Measurements from ENCODE around the gene MAPK11.

MAPK11 gene

DNA sequence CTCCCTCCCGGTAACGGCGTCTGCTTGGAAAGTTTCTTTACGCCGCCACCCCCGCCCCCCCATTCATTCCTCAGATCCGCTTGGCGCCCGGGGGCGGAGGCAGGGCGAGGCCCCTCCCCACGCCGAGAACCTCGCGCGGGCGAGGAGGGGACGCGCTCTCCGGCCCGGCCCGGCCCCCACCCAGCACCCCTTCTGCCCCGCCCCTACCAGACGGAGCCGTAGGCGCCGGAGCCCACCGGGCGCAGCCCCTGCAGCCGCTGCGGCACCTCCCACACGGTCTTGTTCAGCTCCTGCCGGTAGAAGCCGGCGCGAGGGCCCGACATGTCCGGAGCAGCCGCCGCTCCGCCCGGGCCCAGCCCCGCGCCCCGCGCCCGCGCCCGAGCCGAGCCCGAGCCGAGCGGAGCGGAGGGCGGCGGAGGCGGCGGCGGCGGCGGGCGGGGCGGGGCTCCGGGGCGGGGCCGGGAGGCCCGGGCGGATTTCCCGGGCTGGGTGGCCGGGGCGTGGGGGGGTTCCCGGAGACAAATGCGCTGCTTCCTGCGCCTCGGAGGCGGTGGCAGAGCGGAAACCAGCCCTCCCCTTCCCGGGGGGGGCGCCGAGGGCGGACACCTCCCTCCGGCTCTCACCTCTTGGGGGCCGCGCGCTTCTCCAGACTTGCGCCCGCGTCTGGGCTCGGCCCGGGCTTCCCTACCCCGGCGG, at the start of gene MAPK11:
MAPK11 (minus strand) TSS at position 411 of the 696 bp plus-strand sequence; CDS start at position 323, 88 bp downstream.
- peak; percentile 75 for DNase-seq

GRCh38 chr22:50319503-50319951, 49.3 kb upstream of the MAPK11 start:
- no peak for DNase-seq

DNA sequence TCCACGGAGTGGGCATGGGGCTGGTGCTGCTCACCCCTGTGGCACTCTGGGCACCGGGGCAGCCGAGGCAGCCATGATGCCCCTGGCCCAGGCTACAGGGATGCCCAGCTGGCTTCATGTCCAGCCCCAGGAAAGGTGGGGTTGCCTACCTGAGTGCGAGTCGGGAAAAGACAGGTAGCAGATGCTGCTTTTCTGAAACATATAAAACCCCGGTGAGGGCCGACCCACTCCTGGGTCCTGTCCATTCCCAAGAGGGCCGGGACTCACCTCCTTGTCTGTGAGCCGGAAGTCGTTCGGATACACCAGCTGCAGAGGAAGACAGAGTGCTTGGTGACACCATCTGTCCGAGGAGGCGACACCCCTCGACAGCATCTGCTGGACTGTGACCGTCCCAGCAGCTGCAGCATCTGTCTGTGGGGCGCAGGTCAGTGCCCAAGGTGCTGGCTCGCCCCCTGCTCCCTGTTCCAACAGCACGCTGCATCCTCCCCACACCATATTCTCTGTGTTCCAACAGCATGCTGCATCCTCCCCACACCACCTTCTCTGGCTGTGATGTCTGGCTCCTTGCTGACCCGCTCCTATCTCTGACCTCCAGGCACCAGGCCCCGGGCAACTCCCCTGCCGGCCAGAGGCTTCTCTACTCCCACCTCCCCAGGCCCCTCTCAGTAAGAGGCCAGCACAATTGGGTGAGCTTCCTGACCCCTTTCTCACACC, 48.7 kb upstream of the MAPK11 start:
- no peak for DNase-seq

DNA sequence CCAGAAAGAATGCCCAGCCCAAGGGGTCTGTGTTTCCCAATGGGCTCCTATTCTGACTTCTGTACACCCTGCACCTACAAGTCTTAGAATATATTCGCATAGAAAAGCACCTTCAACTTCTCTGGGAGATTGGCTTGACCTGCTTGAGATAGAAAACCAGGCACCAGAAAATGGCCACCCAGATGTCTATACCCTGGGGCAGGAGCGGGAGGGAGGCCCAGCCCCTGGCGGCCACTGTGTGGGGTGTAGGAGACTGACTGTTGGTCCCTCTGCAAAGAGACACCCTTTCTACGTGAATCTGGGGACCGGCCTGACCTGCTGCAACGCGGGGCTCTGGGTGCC, 48.1 kb upstream of the MAPK11 start:
- no peak for DNase-seq

GRCh38 chr22:50317674-50318073, 47.5 kb upstream of the MAPK11 start:
- no peak for DNase-seq

- DNase-seq: no peak
These were observed 47.0 kb upstream of the MAPK11 start for GRCh38 chr22:50317178-50317577.

- DNase-seq: no peak
These were observed 46.2 kb upstream of the MAPK11 start for GRCh38 chr22:50316114-50317065.

GRCh38 chr22:50315289-50316113, 45.3 kb upstream of the MAPK11 start:
- no peak for DNase-seq

GRCh38 chr22:50314455-50315288, 44.5 kb upstream of the MAPK11 start:
- DNase-seq: peak; percentile 75

DNA sequence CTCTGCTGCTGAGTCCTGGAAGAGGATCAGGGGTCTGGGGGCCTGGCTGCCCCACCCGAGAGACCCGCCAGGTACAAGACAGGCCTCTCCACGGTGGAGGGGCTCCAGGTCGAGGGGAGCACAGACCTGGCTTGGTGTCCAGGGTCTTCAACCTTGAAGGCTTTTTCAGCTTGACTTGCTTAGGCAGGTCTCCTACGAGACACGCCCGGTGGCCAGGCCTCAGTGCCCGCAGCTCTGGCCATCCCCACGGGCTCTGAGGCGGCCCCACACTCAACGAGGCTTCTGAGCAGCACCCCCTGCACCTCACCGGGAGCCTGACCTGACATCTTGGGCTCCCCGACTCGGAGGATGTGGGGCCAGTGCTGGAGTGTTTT, 43.9 kb upstream of the MAPK11 start:
- DNase-seq: no peak

- DNase-seq: no peak
These were observed 43.4 kb upstream of the MAPK11 start for GRCh38 chr22:50313600-50313999.

DNA sequence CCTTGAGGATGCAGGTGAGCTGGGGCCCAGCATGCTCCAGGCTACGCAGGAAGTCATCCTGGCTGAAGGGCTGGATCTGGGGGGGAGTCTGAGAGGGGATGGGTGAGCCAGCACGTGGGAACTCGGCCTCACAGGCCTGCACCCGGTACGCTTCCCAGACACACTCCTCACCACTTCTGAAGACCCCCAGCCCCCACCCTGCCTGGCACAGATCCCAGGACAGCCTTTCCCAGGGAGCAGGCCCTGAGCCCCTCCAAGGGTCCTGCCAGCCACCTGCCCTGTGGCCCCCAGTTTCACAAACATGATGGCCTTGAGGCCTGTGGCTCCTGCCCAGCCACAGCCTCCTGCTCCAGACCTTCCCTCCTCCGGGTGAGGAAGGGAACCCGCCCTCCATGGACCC, 42.8 kb upstream of the MAPK11 start:
- DNase-seq: no peak

DNA sequence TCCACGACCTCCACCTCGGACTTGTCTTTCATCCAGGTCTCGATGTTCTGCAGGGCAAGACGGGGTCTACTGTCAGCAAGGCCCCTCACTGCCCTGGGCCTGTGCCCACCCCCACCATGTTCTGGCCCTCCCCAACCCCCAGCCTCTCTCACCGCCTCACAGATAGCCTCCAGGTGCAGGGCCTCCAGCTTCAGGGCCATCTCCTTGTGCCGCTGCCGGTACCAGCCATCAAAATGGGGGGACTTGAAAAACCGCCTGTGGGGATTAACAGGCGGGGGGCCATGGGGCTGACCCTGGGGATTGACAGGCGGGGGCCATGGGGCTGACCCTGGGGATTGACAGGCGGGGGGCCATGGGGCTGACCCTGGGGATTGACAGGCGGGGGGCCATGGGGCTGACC, 42.2 kb upstream of the MAPK11 start:
- no peak for DNase-seq

- DNase-seq: no peak
These were observed 41.6 kb upstream of the MAPK11 start for GRCh38 chr22:50311606-50312351.

DNA sequence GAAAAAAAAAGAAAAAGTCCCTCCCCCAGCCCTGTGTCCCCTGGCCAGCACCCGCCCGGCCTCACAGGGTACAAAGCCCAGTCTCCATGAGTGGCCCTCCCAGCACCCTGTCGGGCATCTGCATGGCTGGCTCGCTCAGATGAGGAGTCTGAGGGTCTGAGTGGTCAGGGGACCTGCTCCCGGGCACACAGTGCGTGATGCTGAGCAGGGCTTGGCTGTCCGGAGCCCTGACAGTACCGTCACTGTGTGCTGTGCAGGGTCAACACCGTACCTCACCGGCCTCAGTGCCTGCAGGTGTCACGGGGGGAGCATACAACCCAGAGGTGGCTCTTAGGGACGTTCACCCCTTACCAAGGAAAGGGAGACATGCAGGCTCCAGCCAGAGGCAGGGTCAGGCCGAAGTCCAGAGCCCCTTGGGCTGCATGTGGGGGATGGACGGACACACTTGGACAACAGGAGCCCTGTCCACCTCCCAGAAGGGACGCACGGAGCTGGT, 40.8 kb upstream of the MAPK11 start:
- DNase-seq: no peak

- no peak for DNase-seq
These were observed 40.0 kb upstream of the MAPK11 start for GRCh38 chr22:50310031-50310722.

DNA sequence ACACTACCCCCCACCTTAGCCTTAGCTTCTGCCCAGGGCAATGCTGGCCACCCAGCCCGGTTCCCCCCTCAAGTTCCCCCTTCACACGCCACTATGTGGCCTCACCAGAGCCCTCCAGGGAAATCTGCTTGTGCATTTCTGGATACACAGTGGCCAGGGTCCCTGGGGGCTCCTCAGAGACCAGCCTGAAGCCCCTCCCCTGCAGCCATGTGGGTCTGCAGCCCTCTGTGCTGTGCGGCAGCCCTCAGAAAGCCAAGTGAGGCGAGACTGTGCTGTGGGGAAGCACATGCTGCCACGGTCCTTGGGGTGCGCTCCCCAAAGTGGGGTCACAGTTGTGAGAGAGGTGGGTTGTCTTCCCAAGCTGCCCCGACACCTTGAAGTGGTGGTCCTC, 39.4 kb upstream of the MAPK11 start:
- no peak for DNase-seq

GRCh38 chr22:50308986-50309600, 38.9 kb upstream of the MAPK11 start:
- no peak for DNase-seq

GRCh38 chr22:50308597-50308935, 38.4 kb upstream of the MAPK11 start:
- no peak for DNase-seq
